ENCODE measurements around the gene CNTD1.
"Not testable (repeated sequence)": the region's sequence is repeated elsewhere in the genome, so short reads cannot be mapped to it uniquely, and the experiment has no call there.

CNTD1 gene, protein sequence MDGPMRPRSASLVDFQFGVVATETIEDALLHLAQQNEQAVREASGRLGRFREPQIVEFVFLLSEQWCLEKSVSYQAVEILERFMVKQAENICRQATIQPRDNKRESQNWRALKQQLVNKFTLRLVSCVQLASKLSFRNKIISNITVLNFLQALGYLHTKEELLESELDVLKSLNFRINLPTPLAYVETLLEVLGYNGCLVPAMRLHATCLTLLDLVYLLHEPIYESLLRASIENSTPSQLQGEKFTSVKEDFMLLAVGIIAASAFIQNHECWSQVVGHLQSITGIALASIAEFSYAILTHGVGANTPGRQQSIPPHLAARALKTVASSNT

DNA sequence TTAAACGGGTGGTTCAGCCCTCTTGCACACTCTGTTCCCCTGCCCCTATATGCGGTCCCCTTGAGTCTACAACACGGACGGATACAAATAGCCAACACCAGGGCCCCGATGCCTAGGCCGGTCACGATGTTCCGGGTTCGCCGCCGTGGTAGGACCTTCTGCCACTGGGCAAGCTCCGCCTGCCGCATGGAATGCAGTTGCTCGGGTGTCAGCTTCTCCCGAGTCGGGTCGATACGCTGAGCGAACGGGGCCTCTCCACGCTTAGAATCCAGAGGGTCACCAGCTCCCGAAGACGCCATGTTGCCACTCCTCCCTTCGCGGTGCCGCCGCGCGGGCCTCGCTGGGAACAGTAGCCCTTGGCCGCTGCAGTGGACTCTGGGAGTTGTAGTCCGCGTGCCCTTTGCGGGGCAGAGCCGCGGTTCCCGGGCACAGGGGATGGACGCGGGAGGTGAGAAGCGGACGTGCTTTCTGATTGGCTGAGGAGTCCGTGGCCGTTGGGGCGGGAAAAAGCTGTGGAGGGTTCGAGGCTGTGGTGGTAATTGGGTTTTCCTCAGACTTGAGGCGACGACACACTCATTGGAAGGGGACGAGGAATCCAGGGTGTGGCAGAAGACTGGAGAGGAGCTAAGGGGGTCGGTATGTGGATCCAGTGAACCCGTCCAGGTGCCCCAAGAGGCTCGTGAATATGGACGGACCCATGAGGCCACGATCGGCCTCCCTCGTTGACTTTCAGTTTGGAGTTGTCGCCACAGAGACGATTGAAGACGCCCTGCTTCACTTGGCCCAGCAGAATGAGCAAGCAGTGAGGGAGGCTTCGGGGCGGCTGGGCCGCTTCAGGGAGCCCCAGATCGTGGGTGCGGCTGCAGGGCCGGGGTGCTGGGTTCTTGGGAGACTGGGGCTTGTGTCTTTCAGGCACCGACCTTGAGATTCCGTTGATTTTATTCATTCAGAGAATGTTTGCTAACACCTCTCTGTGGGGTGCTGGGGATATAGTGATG is at the start of gene CNTD1, which contains the start of gene COA3:
CNTD1 (plus strand) TSS at position 479 of the 998 bp plus-strand sequence; CDS start at position 686, 207 bp downstream.
COA3 (minus strand) TSS at position 322 of the 998 bp plus-strand sequence; CDS start at position 299, 23 bp downstream.
- peak; percentile 79 for DNase-seq (ENCODE audit: low spot score)

DNA sequence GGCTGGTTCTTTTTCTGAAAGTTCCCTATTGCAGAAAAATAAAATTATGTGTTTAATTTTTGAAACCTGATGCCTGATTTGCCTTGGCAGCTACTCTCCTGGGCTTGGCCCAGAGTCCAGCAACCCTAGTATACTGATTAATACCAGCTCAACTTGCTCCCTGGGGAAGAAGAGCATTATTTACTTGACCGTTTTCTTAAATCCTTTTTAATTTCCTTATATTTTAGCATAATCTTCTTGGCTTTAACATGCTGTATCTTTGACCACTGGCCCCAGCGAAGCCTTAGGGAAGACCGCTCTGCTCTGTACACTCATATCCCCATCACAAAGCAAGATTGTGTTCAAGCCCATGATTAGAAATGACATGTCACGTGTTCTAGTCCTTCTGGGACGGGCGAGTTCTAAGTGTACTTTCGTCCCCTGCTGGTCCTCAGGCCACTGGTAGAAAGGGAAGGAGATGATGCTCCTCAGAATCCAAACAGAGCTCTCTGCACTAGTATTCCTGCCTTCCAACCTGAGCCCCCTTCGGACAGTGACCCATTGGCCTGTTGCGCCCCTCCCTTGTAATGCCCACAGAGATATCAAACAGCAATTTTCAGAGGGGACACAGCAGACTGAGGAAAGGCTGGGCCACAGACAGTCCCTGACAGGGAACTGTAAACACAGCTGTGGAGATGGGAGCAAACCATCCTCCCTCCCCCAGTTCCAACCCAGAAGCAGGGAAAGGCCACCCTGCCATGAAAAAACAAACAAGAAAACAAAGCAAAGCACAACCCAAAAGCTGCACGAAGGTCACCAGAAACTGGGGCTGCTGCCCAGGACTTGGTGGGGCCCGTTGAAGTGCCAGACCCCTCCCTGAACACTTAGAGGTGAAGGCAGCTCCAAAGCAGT is 49.5 kb upstream of the CNTD1 start:
- no peak for DNase-seq (ENCODE audit: low spot score)

DNA sequence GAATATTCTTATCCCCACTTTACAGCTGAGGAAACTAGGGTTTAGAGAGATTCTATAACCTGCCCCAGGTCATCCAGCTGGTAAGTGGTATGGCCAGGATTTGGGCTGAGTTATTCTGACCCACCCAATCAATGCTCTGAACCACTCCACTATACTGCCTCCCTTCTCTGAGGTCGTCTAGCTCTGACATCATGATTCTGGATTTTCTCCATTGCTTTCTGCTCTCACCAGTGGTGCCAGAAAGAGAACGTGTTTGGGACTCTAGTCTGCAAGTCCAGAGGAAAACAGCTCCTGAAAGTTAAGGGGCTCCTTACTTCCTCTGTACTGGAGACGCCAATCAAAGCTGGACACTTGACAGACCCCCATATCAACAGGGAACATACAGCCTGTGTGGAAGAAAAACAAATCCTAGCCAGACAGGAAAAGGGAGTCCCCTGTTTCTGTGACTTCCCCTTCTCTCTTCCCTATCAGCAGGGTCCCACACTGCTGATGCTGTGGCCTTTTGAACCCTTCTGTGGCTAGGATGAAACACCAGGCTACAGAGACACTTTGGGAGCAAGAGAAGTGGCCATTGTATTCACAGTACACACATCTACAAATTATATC is 47.8 kb upstream of the CNTD1 start:
- DNase-seq (ENCODE audit: low spot score), result no peak

DNA sequence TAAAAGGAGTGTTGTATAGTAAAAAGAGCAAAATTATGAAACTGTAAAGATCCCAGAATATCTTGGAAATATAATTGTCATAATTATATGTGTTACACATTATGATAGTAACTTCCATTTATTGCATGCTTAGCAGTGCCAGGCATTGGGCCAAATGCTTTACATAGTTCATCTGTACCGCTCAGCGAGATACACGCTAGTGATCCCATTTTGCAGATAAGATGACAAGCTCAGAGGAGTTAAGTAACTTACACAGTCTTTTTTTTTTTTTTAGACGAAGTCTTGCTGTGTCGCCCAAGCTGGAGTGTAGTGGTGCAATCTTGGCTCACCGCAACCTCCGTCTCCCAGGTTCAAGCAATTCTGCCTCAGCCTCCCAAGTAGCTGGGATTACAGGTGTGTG is 47.0 kb upstream of the CNTD1 start:
- DNase-seq (ENCODE audit: low spot score), result no peak

DNA sequence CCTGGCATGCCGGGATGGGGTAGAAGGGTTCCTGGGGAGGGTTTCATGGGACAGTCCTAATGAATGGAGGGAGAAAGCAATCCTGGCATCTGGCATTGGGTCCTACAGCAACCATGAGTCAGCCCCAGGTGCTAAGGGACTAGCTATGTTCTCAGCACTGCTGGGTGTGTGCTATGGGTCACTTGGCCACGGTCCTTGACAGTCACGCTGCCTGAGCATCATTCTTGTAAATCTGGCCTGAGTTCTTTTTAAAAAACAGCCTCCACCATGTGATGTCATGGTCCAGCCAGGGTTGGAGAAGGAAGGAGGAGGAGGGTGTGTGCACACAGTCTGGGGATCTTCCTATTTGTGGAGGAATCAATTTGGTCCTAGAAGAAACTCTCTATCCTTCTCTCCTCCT is 43.9 kb upstream of the CNTD1 start:
- DNase-seq (ENCODE audit: low spot score), result no peak

DNA sequence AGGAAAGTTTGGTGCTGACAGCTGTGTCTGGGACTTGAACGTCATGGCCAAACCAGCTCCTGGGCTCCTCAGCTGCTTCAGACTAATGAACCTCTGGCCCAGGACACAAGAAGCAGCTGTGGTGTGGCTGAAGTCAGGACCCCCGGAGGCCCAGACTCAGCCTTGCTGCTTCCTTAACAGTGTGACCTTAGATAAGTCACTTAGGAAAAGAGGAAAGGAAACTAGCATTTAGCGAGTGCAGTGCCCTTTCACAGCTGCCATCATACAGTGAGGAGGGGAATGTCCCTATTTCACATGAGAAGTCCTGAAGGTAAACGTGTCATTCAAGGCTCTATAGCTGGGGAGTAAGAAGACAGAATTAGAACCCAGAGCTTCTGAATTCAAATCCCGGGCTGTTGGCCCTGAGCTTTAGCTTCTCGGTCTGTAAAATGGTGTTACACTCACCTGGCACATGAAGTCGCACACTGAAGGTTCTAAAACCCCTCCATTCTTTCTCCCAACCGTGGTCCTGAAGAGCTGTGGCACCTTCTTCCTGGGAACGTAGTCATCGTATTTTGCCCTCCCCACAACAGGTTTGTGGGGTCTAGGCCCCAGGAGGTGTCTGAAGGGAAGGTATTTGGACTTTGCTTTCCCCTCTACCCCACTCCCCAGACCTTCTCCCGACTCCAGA is 38.5 kb upstream of the CNTD1 start:
- DNase-seq (ENCODE audit: low spot score), result no peak

DNA sequence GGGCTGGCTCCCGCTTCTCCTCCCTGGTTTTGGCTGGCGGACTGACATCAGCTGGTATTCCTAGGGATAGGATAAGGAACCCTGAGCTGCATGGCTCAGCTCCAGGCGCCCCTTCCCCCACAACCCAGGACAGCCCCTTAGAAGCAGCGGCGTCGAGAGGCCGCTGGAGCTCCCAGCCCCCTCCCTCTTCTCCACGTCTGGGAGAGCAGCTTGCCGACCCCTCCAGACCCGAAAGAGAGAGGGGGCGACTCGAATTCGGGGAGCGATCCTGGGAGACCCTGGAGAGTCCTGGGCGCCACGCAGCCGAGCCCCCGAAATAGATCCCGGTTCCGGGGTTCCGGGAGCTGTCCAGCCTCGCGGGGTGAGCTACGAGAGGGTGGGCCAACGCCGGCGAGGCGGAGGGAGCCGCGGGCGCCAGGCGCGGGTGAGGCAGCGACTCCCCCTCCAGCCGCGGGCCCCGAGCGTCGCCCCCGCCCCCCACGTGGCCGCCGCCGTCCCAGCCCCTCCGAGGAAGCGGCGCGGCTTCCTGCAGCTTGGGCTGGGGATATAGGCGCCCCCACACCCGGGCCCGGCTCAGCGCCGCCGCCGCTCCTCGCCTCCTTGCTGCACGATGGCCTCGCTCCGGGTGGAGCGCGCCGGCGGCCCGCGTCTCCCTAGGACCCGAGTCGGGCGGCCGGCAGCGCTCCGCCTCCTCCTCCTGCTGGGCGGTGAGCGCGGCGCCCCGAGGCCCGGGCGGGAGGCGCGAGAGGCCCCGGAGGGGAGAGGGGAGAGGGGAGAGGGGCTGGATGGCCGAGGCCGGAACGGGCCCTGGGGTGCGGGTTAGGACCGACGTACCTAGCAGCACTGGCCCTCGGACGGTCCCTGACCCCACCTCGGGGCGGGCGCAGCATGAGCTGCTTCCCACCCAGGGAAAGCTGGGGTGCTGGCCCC is 37.7 kb upstream of the CNTD1 start, which contains the start of gene RAMP2:
RAMP2 (plus strand) TSS at position 576 of the 930 bp plus-strand sequence; CDS start at position 611, 35 bp downstream.
- no peak for DNase-seq (ENCODE audit: low spot score)

DNA sequence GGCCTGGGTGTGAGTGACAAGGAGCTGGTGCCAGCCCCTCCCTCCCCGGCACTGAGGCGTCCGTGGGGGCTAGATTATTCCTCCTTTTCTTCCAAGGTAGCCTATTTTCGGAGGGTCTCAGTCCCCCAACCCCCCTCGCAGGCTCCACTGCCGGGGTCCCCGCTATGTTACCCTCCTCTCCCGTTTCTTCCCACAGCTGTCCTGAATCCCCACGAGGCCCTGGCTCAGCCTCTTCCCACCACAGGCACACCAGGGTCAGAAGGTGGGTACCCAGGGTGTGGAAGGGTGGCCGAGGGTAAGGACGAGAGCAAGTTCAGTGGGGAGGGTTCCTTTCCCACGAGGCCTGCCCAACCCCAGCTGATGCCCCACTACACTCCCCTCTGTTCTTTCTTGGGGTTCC is 37.0 kb upstream of the CNTD1 start:
- DNase-seq (ENCODE audit: low spot score), result no peak

DNA sequence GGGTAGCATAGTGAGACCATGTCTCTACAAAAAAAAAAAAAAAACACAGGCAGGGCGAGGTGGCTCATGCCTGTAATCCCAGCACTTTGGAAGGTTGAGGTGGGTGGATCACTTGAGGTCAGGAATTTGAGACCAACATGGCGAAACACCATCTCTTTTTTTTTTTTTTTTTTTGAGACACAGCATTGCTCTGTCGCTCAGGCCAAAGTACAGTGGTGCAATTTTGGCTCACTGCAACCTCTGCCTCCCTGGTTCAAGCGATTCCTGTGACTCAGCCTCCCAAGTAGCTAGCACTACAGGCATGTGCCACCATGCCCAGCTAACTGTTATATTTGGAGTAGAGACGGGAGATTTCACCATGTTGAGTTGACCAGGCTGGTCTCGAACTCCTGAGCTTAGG is 32.5 kb upstream of the CNTD1 start:
- DNase-seq (ENCODE audit: low spot score), result no peak

DNA sequence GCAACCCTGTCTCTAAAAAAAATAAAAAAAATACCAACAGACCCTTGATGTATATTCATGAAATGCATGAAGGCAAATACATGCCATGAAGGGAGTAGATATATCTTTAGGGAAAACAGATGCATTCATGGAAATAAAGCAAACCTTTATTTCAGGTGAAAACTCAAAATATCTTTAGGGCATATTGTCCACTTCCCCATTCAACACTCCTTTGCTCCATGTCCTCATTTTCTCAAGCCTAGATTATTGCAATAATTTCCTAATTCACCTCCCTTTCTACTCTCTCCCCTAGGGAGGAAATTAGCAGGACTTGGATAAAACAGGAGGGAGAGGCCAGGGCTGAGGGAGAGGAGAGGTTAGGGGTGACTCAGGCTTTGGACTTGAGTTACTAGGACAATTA is 31.1 kb upstream of the CNTD1 start:
- no peak for DNase-seq (ENCODE audit: low spot score)

DNA sequence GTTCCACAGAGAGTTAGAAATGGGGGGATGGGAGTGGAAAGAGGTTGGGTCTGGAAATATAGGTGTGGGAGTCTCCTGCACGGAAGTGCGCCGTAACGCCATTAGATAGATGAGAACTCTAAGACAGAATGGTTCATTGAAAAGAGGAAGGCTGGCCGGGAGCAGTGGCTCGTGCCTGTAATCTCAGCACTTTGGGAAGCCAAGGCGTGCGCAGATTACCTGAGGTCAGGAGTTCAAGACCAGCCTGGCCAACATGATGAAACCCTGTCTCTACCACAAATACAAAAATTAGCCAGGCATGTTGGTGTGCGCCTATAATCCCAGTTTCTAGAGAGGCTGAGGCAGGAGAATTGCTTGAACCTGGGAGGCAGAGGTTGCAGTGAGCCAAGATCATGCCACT is 30.7 kb upstream of the CNTD1 start:
- not testable (repeated sequence) for DNase-seq (ENCODE audit: low spot score)

DNA sequence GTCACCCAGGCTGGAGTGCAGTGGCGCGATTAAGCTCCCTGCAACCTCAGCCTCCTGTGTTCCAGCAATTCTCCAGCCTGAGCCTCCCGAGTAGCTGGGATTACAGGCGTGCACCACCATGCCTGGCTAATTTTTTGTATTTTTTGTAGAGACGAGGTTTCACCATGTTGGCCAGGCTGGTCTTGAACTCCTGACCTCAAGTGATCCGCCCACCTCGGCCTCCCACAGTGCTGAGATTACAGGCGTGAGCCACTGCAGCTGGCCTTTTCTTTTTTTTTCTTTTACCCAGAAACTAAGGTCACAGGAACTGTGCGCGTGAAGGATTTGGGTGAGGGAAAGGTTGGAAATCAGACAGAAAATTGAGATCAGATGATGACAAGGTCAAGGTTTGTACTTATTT is 28.7 kb upstream of the CNTD1 start:
- DNase-seq (ENCODE audit: low spot score), result not testable (repeated sequence)

DNA sequence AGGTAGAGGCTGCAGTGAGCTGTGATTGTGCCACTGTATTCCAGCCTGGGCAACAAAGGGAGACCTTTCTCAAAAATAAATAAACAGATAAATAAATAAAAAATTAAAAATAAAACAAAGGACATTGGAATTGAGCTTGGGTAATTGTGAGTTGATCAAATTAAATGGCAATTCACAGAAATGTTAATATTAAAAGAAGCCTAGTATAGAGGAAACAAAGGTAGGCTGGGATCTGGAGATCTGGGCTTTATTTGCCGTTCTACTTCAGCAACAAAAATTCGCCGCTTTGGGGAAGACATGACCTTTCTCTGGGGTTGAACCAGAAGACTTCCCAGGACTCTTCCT is 25.7 kb upstream of the CNTD1 start:
- DNase-seq (ENCODE audit: low spot score), result no peak

DNA sequence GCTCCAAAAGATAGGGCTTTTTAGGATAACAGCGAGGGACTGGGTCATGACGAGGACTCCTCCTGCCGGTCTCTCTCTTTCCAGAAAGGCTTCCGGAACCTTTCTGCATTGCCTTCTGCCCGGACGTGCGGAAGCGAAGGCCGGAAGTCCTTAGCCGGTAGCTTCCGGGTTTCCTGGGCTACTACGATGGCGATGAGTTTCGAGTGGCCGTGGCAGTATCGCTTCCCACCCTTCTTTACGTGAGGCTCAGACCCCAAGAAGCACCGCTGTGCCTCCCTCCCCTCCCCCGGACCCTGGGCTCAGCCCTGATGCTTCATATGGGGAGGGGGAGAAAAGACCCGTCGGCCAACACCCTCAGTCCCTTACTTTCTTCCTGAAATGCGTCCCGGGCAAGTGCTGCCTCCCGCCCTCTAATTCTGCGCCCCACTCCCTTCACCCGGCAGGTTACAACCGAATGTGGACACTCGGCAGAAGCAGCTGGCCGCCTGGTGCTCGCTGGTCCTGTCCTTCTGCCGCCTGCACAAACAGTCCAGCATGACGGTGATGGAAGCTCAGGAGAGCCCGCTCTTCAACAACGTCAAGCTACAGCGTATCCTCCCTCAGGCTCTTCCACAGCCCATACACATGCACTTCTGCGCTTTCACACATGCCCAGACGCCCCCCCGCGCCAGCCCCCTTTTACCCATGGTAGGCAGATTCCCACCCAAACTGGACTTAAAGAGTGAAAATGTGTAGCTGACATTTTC is 25.2 kb upstream of the CNTD1 start, which contains the start of gene VPS25:
VPS25 (plus strand) TSS at position 160 of the 746 bp plus-strand sequence; CDS start at position 187, 27 bp downstream.
- DNase-seq (ENCODE audit: low spot score), result peak; percentile 88

DNA sequence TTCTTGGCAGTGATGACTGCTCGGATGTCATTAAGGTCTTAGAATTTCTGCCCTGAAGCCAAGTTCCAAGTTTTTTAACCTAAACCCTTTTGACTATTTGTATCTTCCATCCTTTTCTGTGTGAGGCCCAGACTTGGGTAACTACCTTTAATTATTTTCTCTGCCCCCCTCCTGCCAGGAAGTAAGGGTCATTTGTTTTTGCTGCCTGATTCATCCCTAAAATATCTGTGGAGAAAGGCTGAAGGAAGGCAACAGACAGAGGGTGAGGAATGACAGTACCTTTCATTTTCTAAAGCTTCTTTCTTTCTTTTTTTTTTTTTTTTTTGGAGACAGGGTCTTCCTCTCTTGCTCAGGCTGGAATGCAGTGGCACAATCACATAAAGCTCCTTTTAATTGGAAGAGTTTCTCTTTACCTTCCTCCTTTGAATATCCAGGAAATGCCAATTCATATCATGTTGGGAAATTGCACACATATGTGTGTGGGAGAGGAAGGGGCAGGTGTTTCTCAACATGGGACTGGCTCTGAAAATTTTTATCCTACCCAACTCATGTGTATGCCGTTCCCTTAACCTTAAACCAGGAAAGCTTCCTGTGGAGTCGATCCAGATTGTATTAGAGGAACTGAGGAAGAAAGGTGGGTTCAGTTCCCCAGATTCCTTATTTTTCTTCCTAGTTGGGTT is 24.5 kb upstream of the CNTD1 start:
- DNase-seq (ENCODE audit: low spot score), result no peak

DNA sequence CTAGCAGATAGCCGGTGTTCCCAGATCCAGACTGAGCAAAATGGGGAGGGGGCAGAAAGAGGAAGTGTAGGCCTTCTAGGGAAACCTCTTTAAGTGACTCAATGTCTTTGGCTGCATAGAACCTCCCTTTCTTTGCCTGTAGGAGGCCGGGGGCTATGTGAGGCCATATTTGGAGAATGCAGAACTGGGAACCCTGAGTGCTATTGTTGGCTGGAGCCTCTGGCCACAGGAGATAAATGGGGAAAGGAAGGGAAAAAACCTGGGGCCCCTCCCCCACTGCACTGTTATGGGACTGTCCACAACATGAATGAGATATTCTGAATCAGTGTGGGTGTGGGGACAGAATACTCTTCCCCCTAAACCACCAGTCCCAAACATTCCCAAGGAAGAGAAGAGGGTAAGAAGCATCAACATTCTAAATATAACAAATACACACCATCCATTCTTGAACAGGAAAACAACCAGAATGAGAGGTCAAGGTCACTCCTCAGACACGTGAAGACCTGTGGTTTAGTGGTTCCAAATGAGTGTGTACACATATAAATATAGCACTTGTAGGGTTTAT is 23.0 kb upstream of the CNTD1 start:
- DNase-seq (ENCODE audit: low spot score), result no peak

DNA sequence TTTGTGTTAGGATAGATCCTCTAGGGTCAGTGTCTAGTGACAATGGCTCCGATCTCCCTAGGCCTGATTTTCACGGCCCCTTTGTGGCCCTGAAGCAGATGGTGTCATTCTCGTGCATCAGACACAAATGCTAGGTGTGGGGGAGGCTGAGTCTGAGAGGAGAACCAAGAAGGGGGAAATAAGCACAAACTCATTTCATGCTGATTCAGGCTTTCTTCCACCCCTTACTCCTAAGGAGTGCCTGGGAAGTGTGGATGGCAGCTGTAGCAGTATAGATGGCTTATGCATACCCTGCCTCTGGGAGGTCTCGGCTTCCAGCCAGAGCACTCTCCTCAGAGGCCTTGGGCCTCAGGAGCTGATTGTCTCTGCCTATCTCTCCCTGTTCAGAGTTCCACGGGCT is 20.1 kb upstream of the CNTD1 start:
- DNase-seq (ENCODE audit: low spot score), result no peak
